HT1080 (cell line): ENCODE results near the gene ARRDC5. TPM values are rescaled to one million over a fixed set of nuclear protein-coding genes. Genes with fewer than 3 reads are reported as not detected.
"Not testable (repeated sequence)": the region's sequence is repeated elsewhere in the genome, so short reads cannot be mapped to it uniquely, and the experiment has no call there.

ENCODE experiments used
- DNase-seq: peaks from one replicate; pipeline ENCODE4 v3.0.0-alpha.2; 2015; ENCODE audit warnings: low read depth
- total RNA-seq: library from RNA; depleted of rRNA; stranded (reverse); fragments of >200 nt; shearing (Covaris generic); gene quantifications from 2 replicates; pipeline ENCODE4 v1.2.3, GENCODE V29; 2014

ARRDC5 gene
- total RNA-seq, 1 experiment from 2014 or later = not detected

DNA sequence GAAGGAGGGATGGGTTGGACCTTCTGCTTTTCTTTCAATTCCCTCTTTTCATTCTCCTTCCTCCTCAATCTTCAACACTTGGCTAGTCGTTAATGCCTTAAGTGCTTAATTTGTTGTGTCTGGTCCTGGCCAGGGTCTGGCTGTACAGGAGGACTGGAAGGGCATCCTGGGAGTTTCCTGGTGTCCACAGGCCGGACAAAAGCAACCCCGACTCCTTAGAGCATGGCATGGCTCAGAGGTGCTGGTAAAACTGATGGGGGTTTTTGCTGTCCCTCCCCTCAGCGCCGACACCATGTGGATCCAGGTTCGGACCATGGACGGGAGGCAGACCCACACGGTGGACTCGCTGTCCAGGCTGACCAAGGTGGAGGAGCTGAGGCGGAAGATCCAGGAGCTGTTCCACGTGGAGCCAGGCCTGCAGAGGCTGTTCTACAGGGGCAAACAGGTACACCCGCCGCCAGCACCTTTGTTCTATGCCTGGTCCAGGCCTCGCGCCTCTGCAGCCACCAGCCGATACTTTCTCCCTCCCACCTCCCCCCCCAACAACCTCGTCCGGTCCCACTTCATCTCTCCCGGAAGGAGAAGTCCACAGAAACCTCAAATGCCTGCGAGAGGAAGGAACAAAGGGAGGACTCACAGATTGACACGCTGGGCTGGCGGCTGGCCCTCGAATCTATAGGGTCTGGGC, 8.0 kb upstream of the ARRDC5 start:
- peak; percentile 43 for DNase-seq

DNA sequence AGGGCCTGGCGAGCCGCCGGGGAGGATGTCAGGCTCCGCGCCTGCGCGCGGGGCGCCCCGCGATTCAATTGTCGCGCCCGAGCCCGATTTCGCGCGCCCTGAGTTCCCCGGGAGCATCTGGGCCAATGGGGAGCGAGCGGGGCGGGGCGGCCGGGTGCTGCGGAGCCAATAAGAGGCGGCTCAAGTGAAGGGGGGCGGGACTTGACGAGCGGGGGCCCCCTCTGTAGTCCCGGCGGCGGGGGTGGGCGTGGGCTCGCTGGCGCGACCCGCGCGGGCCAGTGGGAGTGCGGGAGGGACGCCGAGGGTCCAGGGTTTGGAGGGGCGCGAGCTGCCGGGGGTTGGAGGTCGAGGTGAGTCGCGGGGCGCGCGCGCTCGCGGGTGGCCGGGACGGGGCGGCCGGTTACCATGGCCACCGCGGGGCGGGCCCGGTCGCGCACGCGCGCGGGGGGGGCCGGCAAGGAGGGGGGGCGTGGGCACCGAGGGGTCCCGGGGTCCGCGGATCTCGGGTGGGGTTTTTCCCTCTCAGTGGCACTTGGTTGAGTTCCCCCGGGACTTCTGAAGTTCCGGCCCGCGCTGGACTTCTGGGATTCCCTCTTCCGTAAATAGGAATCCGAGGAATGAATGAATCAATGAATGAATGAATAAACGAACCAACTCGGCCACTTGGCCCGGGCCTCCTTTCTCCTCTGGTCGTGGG, 7.3 kb upstream of the ARRDC5 start:
- peak; percentile 76 for DNase-seq

DNA sequence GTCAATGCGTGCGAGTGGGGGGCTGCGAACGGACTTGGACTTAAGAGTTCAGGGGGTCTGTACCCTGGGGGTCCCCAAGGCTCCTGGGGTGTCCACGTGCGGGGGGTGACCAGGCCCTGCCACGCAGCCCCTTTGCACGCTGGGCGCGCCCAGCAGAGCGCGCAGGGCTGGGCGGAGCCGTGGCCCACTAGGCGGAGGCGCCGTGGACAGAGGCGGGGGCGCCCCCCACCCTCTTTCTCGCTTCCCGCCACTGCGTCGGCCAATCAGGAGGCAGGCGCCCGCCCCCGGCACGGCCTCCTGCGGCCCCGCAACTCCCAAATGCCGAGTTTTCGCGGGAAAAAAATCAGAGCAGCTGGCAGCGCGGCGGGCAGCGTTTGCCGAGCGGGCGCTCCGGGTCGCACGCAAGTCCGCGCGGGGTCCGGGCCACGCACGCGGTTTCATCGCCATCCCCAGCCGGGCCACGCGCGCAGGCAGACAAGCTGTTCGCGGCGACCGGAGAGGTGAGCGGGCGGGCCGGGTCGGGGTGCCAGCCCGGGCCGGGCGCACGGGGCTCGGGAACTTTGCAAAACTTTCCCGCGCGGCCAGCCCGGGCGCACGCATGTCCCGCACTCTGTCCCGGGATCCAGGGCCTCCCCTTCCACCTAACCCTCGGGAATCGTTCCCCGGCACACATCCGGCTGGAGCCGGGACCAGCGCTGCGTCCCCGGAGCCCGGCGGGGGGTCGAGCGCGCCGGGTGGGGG, 6.6 kb upstream of the ARRDC5 start, which contains the start of gene UHRF1:
Gene UHRF1 (plus strand): TSS at position 346 of the 741 bp plus-strand sequence. CDS start 1,385 bp downstream, outside the sequence.
- DNase-seq = peak; percentile 18

DNA sequence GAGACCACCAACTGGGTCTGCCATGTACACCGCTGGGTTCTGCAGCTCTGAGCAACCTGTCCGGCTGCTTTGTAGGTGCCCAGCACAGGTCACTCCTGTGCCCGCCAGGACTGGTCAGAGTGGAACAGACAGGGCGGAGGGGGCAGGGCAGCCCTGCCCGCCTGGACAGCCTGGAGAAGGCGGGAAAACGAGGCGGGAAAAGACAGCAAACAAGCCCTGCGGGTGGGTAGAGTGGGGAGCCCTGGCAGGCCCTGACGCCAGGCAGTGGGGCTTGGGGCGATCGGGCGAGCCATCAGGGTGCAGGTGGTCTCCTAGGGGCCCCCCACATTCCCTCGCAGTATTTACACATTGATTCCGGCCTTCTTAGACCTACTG, 6.1 kb upstream of the ARRDC5 start:
- no peak for DNase-seq

DNA sequence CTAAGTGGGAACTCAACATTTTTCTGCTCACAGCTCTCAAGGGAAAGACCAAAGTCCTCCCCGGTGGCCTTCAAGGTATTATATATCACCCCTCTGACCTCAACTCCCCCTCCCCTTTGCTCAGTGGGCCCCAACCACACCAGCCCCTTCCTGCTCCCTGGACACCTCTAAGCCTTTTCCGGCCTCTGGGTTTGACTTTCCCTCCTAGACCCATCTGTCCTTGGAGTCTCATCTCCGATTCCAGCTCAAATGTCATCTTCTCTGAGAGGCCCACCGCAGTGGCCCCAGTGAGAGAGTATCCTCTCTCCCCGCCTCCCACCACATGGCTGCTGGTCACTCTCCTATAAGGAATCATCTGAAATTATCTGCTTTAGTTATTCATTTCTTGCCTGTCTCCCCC, 5.7 kb upstream of the ARRDC5 start:
- DNase-seq = no peak

DNA sequence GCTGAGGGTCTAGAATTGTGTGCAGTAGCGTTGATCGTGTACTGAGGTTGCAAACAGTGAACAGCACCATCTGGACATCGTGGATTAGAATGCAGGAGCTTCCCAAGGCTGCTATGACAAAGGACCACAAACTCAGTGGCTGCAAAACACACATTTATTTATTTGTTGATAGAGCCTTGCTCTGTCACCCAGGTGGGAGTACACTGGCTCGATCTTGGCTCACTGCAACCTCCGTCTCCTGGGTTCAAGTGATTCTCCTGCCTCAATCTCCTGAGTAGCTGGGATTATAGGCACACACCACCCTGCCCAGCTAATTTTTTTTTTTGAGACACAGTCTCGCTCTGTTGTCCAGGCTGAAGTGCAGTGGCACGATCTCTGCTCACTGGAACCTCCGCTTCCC, 4.3 kb upstream of the ARRDC5 start:
- no peak for DNase-seq

DNA sequence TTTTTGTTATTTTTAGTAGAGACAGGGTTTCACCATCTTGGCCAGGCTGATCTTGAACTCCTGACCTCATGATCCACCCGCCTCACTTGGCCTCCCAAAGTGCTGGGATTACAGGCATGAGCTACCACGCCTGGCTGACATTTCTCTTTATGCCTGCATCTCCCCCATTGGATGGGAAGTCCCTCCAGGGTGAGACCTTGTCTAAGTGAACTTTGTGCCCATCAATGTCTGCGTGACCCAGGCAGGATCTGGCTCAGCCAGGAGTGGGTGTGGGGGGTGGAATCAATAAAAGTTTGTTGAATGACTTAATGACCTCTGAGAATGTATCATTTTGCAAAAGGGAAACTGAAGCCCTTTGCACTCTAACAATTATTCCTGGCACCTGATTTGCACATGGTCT, 1.8 kb upstream of the ARRDC5 start:
- DNase-seq = no peak

DNA sequence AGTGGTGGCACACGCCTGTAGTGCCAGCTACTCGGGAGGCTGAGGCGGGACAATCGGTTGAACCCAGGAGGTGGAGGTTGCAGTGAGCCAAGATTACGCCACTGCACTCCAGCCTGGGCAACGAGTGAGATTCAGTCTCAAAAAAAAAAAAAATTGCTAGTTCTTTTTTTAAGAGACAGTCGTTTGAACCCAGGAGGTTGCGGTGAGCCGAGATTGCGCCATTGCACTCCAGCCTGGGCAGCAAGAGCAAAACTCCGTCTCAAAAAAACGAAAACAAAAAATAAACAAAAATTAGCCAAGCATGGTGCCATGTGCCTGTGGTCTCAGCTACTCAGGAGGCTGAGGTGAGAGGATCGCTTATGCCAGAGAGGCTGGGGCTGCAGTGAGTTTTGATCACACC, 1.8 kb downstream of the ARRDC5 start:
- DNase-seq = not testable (repeated sequence)

DNA sequence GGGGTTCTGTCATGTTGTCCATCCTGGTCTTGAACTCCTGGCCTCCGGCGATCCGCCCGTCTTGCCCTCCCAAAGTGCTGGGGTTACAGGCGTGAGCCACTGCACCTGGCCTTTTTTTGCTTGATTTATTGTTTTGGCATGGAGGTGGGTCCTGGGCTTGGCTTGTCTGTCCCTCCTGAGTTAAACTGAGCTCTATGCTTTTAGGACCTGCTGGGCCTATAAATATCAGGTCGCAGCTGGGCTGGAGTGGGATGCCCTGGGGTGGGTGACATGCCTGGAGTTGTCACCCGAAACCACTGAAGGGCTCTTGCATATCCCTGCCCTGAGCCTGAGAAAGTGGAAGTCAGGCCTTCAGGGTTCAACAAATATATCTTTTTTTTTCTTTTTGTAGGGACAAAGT, 5.5 kb downstream of the ARRDC5 start:
- DNase-seq = no peak

DNA sequence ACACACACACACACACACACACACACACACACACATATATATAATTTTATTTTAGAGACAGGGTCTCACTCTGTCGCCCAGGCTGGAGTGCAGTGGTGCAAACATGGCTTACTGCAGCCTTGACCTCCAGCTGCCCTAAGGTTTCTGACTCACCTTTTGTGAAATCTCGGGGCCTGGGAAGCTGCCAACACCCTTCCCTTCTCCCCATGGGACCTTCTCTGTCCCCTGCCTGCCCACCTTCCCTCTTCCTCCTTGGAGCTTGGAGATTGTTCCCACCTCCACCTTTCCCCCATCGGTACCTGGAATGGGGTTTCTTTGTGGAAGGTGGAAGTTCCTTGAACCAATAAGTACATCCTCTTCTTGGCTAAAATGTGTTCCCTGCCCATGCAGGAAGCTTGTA, 6.3 kb downstream of the ARRDC5 start:
- DNase-seq = peak; percentile 50

DNA sequence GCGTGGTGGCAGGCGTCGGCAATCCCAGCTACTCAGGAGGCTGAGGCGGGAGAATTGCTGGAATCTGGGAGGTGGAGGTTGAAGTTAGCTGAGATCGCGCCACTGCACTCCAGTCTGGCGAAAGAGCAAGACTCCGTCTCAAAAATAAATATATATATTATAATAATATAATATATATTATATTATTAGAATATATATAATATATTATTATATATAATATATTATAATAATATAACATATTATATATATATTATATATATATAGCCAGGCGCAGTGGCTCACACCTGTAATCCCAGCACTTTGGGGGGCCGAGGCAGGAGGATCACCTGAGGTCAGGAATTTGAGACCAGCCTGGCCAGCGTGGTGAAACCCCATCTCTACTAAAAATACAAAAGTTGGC, 9.7 kb downstream of the ARRDC5 start:
- DNase-seq = not testable (repeated sequence)

DNA sequence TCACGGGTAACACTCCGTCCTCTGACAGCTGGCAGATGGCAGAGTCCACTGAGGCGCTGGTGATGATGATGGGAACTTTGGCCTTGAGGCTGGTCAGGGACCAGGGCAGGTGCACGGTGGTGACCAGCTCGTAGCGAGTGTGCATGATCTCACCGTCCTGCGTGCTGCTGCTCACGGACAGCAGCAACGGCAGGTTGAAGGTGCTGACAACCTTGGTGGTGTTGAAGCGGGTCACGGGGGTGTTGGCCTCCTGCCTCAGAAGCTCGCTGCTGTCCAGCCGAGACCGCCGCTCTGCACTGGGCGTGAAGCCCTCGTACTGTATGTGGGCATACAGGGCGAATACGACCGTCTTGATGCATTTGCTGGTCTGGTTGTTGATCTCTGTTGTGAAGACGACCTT, 11.6 kb downstream of the ARRDC5 start:
- DNase-seq = no peak

DNA sequence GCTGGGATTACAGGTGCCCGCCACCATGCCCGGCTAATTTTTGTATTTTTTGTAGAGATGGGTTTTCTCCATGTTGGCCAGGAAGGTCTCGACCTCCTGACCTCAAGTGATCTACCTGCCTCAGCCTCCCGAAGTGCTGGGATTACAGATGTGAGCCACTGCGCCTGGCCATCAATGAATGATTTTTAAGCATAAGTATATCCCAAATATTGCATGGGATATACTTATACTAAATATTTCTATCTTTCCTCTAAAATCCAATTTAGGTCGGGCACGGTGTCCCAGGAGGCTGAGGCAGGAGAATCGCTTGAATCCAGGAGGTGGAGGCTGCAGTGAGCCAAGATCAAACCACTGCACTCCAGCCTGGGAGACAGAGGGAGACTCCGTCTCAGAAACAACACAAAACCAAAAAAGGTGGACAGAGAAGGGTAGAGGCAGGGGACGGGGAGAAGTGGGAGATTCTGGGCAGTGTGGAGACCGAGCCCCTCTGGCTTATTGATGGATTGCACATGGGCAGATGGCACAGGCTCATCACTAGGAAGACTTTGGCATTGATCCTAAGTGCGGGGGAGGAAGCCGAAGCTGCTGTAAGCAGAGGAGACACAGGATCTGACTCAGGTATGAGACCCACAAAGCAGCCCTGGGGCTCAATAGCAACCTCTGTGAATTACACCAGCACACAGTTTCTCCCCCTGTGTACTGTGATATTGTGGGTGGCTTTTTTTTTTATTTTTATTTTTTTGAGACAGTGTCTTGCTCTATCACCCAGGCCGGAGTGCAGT, 13.5 kb downstream of the ARRDC5 start:
- DNase-seq = peak; percentile 85

DNA sequence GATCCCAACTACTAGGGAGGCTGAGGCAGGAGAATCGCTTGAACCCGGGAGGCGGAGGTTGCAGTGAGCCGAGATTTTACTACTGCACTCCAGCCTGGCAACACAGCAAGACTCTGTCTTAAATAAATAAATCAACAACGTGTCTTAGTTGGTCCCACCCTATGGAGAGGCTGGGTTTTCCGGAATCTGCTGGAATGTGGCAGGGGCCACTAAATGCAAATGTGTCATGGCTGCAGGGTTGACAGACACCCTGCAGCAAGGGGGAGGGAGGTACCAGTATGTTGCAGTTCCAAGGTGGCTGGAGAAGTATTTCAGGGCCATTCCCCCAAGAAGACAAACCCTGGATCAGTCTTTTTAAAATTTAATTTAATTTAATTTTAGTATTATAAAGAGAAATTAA, 14.9 kb downstream of the ARRDC5 start:
- DNase-seq = not testable (repeated sequence)

DNA sequence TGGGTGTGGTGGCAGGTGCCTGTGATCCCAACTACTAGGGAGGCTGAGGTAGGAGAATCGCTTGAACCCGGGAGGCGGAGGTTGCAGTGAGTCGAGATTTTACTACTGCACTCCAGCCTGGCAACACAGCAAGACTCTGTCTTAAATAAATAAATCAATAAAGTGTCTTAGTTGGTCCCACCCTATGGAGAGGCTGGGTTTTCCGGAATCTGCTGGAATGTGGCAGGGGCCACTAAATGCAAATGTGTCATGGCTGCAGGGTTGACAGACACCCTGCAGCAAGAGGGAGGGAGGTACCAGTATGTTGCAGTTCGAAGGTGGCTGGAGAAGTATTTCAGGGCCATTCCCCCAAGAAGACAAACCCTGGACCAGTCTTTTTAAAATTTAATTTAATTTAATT, 17.7 kb downstream of the ARRDC5 start:
- not testable (repeated sequence) for DNase-seq

DNA sequence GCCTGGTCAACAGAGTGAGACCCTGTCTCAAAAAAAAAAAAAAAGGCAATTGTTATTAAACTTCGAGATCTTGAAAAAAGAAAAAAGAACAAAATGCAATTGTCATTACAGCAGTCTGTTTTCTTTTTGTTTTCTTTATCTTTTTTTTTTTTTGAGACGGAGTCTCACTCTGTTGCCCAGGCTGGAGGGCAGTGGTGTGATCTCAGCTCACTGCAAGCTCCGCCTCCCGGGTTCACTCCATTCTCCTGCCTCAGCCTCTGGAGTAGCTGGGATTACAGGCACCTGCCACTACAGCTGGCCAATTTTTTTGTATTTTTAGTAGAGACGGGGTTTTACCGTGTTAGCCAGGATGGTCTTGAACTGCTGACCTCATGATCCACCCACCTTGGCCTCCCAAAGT, 19.8 kb downstream of the ARRDC5 start:
- DNase-seq = not testable (repeated sequence)

DNA sequence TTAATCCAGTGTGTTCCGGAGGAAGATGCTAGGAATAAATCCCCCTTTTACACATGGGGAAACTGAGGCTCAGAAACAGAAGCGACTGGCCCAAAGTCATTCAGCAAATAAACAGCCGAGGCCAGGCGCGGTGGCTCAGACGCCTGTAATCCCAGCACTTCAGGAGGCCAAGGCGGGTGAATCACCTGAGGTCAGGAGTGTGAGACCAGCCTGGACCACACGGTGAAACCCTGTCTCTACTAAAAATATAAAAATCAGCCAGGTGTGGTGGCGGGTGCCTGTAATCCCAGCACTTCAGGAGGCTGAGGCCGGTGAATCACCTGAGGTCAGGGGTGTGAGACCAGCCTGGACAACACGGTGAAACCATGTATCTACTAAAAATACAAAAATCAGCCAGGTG, 23.7 kb downstream of the ARRDC5 start:
- no peak for DNase-seq

DNA sequence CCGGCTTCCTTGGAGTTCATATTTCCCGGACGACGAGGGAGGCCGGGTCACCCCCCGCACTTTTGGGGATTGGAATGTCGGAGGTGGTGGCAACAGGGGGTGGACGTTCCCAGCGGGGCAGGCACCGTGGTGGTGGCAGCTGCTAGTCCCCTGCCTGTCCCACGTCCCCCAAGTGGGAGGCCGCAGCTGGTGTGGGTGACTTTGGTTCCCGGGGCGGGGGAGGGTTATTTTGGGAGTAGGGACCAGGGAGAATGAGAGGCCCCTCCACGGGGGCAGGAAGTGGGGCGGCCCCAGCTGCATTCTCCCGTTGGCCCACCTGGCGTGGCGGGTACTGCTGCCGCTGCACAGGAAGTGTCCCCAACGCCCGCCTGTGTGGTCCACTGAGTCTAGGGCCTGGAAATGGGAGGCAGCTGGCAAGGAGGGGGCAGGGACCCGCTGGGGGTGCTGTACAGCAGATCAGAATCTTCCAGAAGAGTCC, 24.2 kb downstream of the ARRDC5 start:
- DNase-seq = no peak

DNA sequence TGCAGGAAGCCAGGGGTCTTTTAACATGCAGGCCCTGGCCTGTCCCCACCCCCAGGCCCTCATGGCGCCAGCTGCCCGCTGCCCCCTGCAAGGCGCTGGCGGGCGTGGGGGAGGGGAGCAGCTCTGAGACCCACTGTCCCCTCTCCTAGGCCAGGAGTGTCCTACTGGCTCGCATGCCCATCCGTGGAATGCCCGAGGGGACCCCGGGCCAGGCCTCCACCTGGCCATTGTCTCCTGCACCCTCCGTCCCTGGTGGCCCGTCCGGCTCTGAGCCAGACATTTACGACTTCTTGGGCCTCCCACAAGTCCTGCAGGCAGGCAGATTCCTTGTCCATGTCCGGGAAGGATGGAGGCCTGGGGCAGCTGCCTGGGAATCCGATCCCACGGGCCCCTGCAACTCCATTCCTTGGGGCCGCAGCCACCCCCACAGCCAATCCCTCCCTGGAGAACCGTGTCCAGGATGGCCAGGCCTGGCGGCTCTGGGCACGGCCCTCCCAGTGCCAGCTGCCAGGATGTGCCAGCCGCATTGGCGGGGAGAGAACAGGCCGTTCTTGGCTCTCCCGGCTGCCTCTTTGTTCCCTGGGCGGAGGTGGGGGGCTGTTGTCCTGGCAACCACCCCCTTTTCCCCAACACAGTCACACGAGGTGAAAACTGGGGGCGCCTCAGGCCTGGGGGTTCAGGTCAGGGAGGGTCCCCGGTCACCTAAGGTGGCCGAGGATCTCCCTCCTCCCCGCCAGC, 24.8 kb downstream of the ARRDC5 start:
- DNase-seq = no peak

DNA sequence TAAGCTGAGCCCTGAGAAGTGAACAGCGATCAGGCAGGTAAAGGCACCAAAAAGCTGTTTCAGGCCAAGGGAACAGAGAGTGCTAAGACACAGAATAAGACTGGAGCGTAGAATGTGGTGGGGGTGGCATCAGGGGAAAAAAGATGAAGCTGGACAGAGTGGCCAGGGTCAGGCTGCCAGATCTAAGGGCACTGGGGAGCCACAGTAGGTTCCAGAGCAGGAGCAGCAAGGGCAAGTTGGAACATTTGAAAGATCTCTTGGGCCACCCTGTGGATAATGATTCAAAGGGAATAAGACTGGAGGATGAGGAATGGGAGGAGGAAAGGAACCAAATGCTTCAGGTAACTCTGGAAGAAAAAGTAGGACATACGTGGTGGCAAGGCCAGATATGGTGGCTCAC, 28.8 kb downstream of the ARRDC5 start:
- DNase-seq = no peak

DNA sequence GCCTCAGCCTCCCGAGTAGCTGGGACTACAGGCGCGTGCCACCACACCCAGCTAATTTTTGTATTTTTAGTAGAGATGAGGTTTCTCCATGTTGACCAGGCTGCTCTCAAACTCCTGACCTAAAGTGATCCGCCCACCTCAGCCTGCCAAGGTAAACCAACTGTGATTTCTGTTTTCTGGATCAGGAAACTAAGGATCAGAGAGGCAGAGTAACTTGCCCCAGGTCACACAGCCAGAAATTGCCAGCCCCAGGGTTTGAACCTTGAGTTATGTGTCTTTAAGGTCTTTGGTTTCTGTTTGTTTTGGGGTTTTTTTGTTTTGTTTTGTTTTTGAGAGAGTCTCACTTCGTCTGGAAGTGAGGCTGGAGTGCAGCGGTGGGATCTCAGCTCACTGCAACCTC, 31.0 kb downstream of the ARRDC5 start:
- DNase-seq = no peak
